ENCODE results near the gene PROCA1.

The PROCA1 gene

GRCh38 chr17:28751600-28752366 is 40.1 kb upstream of the PROCA1 start:
- no peak for DNase-seq (ENCODE audit: low read depth)

GRCh38 chr17:28750178-28751047 is 38.7 kb upstream of the PROCA1 start:
- TF ChIP-seq CTCF (conservative IDR thresholded peaks at IDR 0.05; ENCODE audit: low read depth, low read length) = peak; percentile 100
- peak; percentile 81 for DNase-seq (ENCODE audit: low read depth)
- no peak overlapping the region for H3K4me3 ChIP-seq (ENCODE audit: low read length)

More at GRCh38 chr17:28751600-28752366, 40.1 kb upstream of the PROCA1 start:
- TF ChIP-seq CTCF (conservative IDR thresholded peaks at IDR 0.05; ENCODE audit: low read depth, low read length) = no peak
- no peak overlapping the region for H3K4me3 ChIP-seq (ENCODE audit: low read length)

- no peak overlapping the region for H3K4me3 ChIP-seq (ENCODE audit: low read length)
- no peak for TF ChIP-seq CTCF (conservative IDR thresholded peaks at IDR 0.05; ENCODE audit: low read depth, low read length)
- DNase-seq (ENCODE audit: low read depth) = no peak
Measured at GRCh38 chr17:28749516-28750177, 38.0 kb upstream of the PROCA1 start.

- no peak overlapping the region for H3K4me3 ChIP-seq (ENCODE audit: low read length)
- no peak for TF ChIP-seq CTCF (conservative IDR thresholded peaks at IDR 0.05; ENCODE audit: low read depth, low read length)
- no peak for DNase-seq (ENCODE audit: low read depth)
Measured at GRCh38 chr17:28748852-28749515, 37.3 kb upstream of the PROCA1 start.

- DNase-seq (ENCODE audit: low read depth) = no peak
- no peak for TF ChIP-seq CTCF (conservative IDR thresholded peaks at IDR 0.05; ENCODE audit: low read depth, low read length)
- no peak overlapping the region for H3K4me3 ChIP-seq (ENCODE audit: low read length)
Measured at GRCh38 chr17:28747801-28748750, 36.4 kb upstream of the PROCA1 start.

All from retinal pigment epithelial cell (primary cell).